ENCODE data around the gene VPS51. TPM values are rescaled to one million over a fixed set of nuclear protein-coding genes. Genes with fewer than 3 reads are reported as not detected.

The VPS51 gene
- 170 and 228 TPM in 2 replicates for total RNA-seq

GRCh38 chr11:65095974-65096806 lies at the start of gene VPS51:
TSS of gene VPS51 (plus strand) at chr11:65096214. CDS start at chr11:65096251, 37 bp downstream.

GRCh38 chr11:65058419-65059054 lies 37.5 kb upstream of the VPS51 start, which contains the start of gene NAALADL1:
TSS of gene NAALADL1 (minus strand) at chr11:65058553. CDS start at chr11:65058521, 32 bp downstream.

GRCh38 chr11:65083834-65084597 lies 12.0 kb upstream of the VPS51 start, which contains the start of the genes CDCA5 and ZFPL1:
TSS of gene CDCA5 (minus strand) at chr11:65084040. CDS start at chr11:65083978, 62 bp downstream.
TSS of gene ZFPL1 (plus strand) at chr11:65084222. CDS start at chr11:65084699, 477 bp downstream.

GRCh38 chr11:65111744-65112545 lies 15.9 kb downstream of the VPS51 start, which contains the start of gene TM7SF2:
TSS of gene TM7SF2 (plus strand) at chr11:65111872. CDS start at chr11:65112016, 144 bp downstream.

GRCh38 chr11:65117206-65118096 lies 21.4 kb downstream of the VPS51 start, which contains the start of gene ZNHIT2:
TSS of gene ZNHIT2 (minus strand) at chr11:65117701. CDS start at chr11:65117653, 48 bp downstream.

GRCh38 chr11:65121865-65122696 lies 26.1 kb downstream of the VPS51 start, which contains the start of the genes FAU and MRPL49:
TSS of gene FAU (minus strand) at chr11:65122134. CDS start at chr11:65121813, 321 bp downstream.
TSS of gene MRPL49 (plus strand) at chr11:65122321. CDS start at chr11:65122347, 26 bp downstream.

GRCh38 chr11:65134240-65134951 lies 38.4 kb downstream of the VPS51 start, which contains the start of gene SYVN1:
TSS of gene SYVN1 (minus strand) at chr11:65134519. CDS start at chr11:65133601, 918 bp downstream.

Other genes starting within 250 kb of the VPS51 start
- gene EHD1, start 217.6 kb upstream of the VPS51 start, total RNA-seq: 87.1 and 151 TPM in 2 replicates
- gene ATG2A, start 179.0 kb upstream of the VPS51 start, total RNA-seq: 19.6 and 20.5 TPM in 2 replicates
- 9.2 and 17.0 TPM in 2 replicates for gene PPP2R5B, start 171.5 kb upstream of the VPS51 start, total RNA-seq
- gene GPHA2, start 160.3 kb upstream of the VPS51 start, total RNA-seq: not detected in 2 replicates
- not detected in 2 replicates for gene MAJIN, start 124.1 kb upstream of the VPS51 start, total RNA-seq
- gene BATF2, start 99.2 kb upstream of the VPS51 start, total RNA-seq: 1.0 and 2.5 TPM in 2 replicates
- gene ARL2, start 82.1 kb upstream of the VPS51 start, total RNA-seq: 108 and 119 TPM in 2 replicates
- gene SNX15, start 68.8 kb upstream of the VPS51 start, total RNA-seq: 12.9 and 23.5 TPM in 2 replicates
- 9.2 and 14.4 TPM in 2 replicates for gene SAC3D1, start 55.0 kb upstream of the VPS51 start, total RNA-seq
- gene NAALADL1, start 37.7 kb upstream of the VPS51 start, total RNA-seq: 38.2 and 46.3 TPM in 2 replicates
- 1.2 and 9.7 TPM in 2 replicates for gene CDCA5, start 12.2 kb upstream of the VPS51 start, total RNA-seq
- 38.5 and 47.6 TPM in 2 replicates for gene ZFPL1, start 12.0 kb upstream of the VPS51 start, total RNA-seq
- gene TM7SF2, start 15.7 kb downstream of the VPS51 start, total RNA-seq: 16.4 and 23.3 TPM in 2 replicates
- 9.2 and 15.9 TPM in 2 replicates for gene ZNHIT2, start 21.5 kb downstream of the VPS51 start, total RNA-seq
- gene FAU, start 25.9 kb downstream of the VPS51 start, total RNA-seq: 159 and 247 TPM in 2 replicates
- gene MRPL49, start 26.1 kb downstream of the VPS51 start, total RNA-seq: 50.4 and 55.6 TPM in 2 replicates
- gene SYVN1, start 38.3 kb downstream of the VPS51 start, total RNA-seq: 19.8 and 22.7 TPM in 2 replicates
- not detected in 2 replicates for gene SPDYC, start 74.0 kb downstream of the VPS51 start, total RNA-seq
- gene CAPN1, start 85.7 kb downstream of the VPS51 start, total RNA-seq: 175 and 262 TPM in 2 replicates
- 2.3 and 9.6 TPM in 2 replicates for gene POLA2, start 165.7 kb downstream of the VPS51 start, total RNA-seq
- gene CDC42EP2, start 218.7 kb downstream of the VPS51 start, total RNA-seq: 33.2 and 47.8 TPM in 2 replicates
- 49.3 and 51.1 TPM in 2 replicates for gene DPF2, start 237.6 kb downstream of the VPS51 start, total RNA-seq